22Rv1 (cell line): ENCODE results near the gene COL1A1.

ENCODE experiments used
- CTCF ChIP-seq: fragments of 450-650 bp; IDR thresholded peaks from 2 replicates; pipeline ENCODE4 v1.5.1; 2017; ENCODE audit warnings: mild to moderate bottlenecking
- ZFX ChIP-seq: fragments of 450-650 bp; IDR thresholded peaks from 2 replicates; pipeline ENCODE4 v1.6.1; 2017; ENCODE audit warnings: antibody characterized with exemption, borderline replicate concordance

GRCh38 chr17:50187394-50187725 lies 14.1 kb downstream of the COL1A1 start:
- TF ChIP-seq CTCF (no peak), ZFX (no peak)
